Mucosa of rectum (tissue), 2 donors: Measurements from ENCODE around the gene SEMA6A.

Experiments used
- H3K27ac ChIP-seq, 2 donors: one replicate each; pipeline ENCODE4 v1.7.0; 2013; ENCODE audit warnings: inconsistent platforms in 2 of 2, low read depth in 2 of 2, low read length in 2 of 2
- H3K27me3 ChIP-seq, 2 donors: one replicate each; pipeline ENCODE4 v1.7.0; 2013; ENCODE audit warnings: low read length in 2 of 2; ENCODE audit not compliant: control insufficient read depth in 2 of 2, insufficient read depth in 2 of 2
- H3K36me3 ChIP-seq, 2 donors: one replicate each; pipeline ENCODE4 v1.7.0; 2013; ENCODE audit warnings: low read length in 2 of 2; ENCODE audit not compliant: control insufficient read depth in 2 of 2, insufficient read depth in 2 of 2
- H3K4me1 ChIP-seq, 2 donors: one replicate each; pipeline ENCODE4 v1.7.0; 2013; ENCODE audit warnings: low read length in 2 of 2, mild to moderate bottlenecking in 1 of 2; ENCODE audit not compliant: control insufficient read depth in 2 of 2, insufficient read depth in 2 of 2
- H3K4me3 ChIP-seq, 2 donors: one replicate each; pipeline ENCODE4 v1.7.0; 2013; ENCODE audit warnings: low read length in 2 of 2
- H3K9ac ChIP-seq, 2 donors: one replicate each; pipeline ENCODE4 v1.7.0; 2013; ENCODE audit warnings: low read length in 2 of 2, low read depth in 1 of 2, mild to moderate bottlenecking in 1 of 2
- H3K9me3 ChIP-seq, 2 donors: one replicate each; pipeline ENCODE4 v1.7.0; 2013; ENCODE audit warnings: low read length in 2 of 2; ENCODE audit not compliant: control insufficient read depth in 2 of 2
- donor health status: healthy.
- donor health status: Normal muscosa, but diverticular disease.

SEMA6A gene

DNA sequence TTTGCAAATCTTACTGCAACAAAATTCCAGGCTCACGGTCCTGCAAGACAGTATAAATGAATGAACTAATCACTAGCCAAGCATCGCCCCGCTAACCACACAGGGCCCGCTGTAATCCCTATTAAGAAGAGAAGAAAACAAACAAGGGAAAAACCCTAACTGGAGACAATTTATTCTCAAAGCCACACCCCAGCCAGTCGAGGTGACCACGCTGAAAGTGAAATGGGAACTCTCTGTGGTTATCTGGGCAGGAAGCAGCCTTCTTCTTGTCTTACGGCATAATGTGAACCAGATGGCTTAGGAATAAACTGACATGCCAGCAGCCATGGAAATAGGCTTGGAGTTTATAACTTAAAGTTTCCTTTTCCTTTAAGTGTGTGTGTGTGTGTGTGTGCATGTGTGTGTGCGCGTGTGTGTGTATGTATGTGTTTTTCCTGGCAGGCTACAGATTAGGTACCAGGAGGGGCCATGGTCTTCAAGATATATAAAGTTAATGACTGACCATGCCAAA, 120.2 kb downstream of the SEMA6A start:
- H3K9me3 ChIP-seq, result no peaks in the 10 kb centered on the region
- no peaks in the 10 kb centered on the region for H3K27me3 ChIP-seq
- no peaks in the 10 kb centered on the region for H3K4me1 ChIP-seq
- H3K4me3 ChIP-seq, result no peak overlapping the region
- H3K9ac ChIP-seq, result no peak overlapping the region
- H3K27ac ChIP-seq, result no peak overlapping the region
- H3K36me3 ChIP-seq, result peaks cover 13 to 21% of the 10 kb centered on the region in 2 donors

DNA sequence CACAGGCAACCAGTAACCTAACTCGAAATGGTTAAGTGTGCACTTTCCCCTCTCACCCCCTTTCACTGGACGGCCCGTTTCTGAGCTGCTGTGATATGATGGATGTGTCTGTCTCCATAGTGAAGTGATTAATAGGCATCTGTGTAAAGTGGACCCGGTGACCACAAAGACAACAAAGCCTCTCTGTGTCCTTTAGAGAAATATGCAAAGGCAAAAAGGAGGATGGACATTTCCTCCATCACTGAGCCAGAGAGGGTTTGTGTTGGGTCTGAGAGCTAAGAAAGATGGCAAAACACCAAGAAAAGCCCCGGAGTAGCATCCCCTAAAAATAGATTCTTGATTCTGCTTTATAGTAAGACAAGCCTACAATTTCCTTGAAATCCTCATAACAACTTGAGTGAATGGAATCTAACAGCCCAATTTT, 120.6 kb downstream of the SEMA6A start:
- peaks cover 13 to 22% of the 10 kb centered on the region in 2 donors for H3K36me3 ChIP-seq
- no peak overlapping the region for H3K27ac ChIP-seq
- no peaks in the 10 kb centered on the region for H3K9me3 ChIP-seq
- H3K4me3 ChIP-seq, result no peak overlapping the region
- H3K27me3 ChIP-seq, result no peaks in the 10 kb centered on the region
- H3K9ac ChIP-seq, result no peak overlapping the region
- H3K4me1 ChIP-seq, result no peaks in the 10 kb centered on the region

- Histone ChIP-seq H3K4me3 (no peak overlapping the region), H3K27ac (no peak overlapping the region), H3K9ac (no peak overlapping the region)
Measured at GRCh38 chr5:116452774-116453368, 121.8 kb downstream of the SEMA6A start.

DNA sequence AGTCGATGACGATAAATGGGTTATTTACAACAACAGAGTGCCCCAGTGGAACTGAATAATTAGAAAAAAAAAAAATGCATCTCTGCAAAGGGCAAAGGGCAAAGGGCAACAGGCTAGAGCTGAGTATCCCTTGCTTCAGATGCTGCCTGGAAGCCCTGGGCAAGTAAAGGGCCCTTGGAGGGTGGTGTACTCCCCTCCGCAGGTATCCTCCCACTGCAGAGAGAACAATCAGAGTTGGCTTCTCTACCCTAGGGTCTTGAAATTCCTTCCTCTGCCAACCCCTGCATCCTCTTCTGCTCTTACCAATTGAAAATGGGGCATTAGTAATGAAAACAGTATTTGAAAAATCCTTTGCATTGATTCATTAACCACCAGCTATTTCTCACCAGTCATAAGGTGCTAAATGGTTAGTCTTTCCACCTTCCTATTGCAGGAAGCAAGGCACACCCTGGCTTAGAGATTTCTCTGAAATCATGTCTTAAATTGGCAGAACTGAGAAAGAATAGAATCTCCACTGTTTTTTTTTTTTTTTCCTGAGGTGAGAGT, 122.6 kb downstream of the SEMA6A start:
- Histone ChIP-seq H3K9ac (no peak overlapping the region), H3K27ac (no peak overlapping the region), H3K4me1 (no peaks in the 10 kb centered on the region), H3K27me3 (no peaks in the 10 kb centered on the region), H3K36me3 (peaks cover 18 to 24% of the 10 kb centered on the region in 2 donors), H3K4me3 (no peak overlapping the region), H3K9me3 (no peaks in the 10 kb centered on the region)

More at GRCh38 chr5:116452774-116453368, 121.8 kb downstream of the SEMA6A start:
- no peaks in the 10 kb centered on the region for H3K27me3 ChIP-seq
- H3K9me3 ChIP-seq, result no peaks in the 10 kb centered on the region
- no peaks in the 10 kb centered on the region for H3K4me1 ChIP-seq
- H3K36me3 ChIP-seq, result peaks cover 13 to 21% of the 10 kb centered on the region in 2 donors

DNA sequence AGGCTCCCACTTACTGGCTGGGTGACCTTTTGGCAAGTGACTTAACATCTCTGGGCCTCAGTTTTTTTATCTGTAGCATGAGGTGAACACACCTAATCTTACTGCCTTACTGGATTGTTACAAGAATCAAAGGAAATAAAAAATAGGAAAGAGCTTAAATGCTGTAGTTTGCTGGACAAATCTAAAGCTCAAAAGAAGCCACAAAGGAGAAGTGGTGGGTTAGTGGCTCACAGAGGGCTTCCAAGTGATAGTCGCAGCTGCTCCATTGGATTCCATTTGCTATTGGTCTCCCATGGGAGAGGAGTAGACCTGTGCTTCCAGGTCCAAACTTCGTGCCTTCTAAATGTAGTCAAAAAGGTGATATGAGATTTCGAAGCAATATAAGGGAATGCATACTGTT, 123.6 kb downstream of the SEMA6A start:
- H3K27me3 ChIP-seq, result no peaks in the 10 kb centered on the region
- no peak overlapping the region for H3K9ac ChIP-seq
- no peak overlapping the region for H3K4me3 ChIP-seq
- H3K27ac ChIP-seq, result no peak overlapping the region
- no peaks in the 10 kb centered on the region for H3K9me3 ChIP-seq
- no peaks in the 10 kb centered on the region for H3K4me1 ChIP-seq
- peaks cover 22 to 27% of the 10 kb centered on the region in 2 donors for H3K36me3 ChIP-seq

DNA sequence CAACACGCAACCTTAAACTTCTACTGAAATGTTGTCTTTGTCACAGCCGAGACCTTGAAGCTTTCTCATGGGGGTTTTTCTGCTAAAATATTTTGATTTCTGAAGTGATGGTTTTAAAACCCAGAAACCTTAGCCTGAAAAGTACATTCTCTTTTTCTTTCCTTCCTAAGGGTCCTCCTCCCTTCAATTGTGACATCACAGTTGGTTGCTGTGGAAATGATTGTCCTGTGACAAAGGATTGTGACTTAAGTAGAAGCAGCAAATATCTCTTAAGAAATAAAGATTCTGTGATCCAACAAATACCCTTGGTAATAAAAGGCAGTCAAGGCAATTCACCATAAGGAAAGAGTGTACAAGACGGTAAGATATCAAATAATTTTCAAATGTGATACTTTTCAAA, 125.2 kb downstream of the SEMA6A start:
- no peak overlapping the region for H3K27ac ChIP-seq

GRCh38 chr5:116448870-116449427, 125.7 kb downstream of the SEMA6A start:
- no peak overlapping the region for H3K9ac ChIP-seq
- no peaks in the 10 kb centered on the region for H3K4me1 ChIP-seq
- H3K36me3 ChIP-seq, result peaks cover 22 to 28% of the 10 kb centered on the region in 2 donors
- no peaks in the 10 kb centered on the region for H3K27me3 ChIP-seq
- no peak overlapping the region for H3K27ac ChIP-seq
- no peak overlapping the region for H3K4me3 ChIP-seq
- no peaks in the 10 kb centered on the region for H3K9me3 ChIP-seq

More for the DNA sequence above, 125.2 kb downstream of the SEMA6A start:
- Histone ChIP-seq H3K27me3 (no peaks in the 10 kb centered on the region), H3K4me1 (no peaks in the 10 kb centered on the region), H3K4me3 (no peak overlapping the region), H3K36me3 (peaks cover 24 to 28% of the 10 kb centered on the region in 2 donors), H3K9me3 (no peaks in the 10 kb centered on the region), H3K9ac (no peak overlapping the region)

- H3K9ac ChIP-seq, result no peak overlapping the region
Measured at GRCh38 chr5:116448450-116448849, 126.2 kb downstream of the SEMA6A start.

GRCh38 chr5:116446356-116447005, 128.1 kb downstream of the SEMA6A start:
- Histone ChIP-seq H3K27me3 (no peaks in the 10 kb centered on the region), H3K9ac (no peak overlapping the region), H3K9me3 (no peaks in the 10 kb centered on the region), H3K4me3 (no peak overlapping the region), H3K36me3 (peaks cover 22 to 28% of the 10 kb centered on the region in 2 donors), H3K4me1 (peaks cover 0 to 4% of the 10 kb centered on the region in 2 donors), H3K27ac (no peak overlapping the region)

More at GRCh38 chr5:116448450-116448849, 126.2 kb downstream of the SEMA6A start:
- Histone ChIP-seq H3K4me1 (no peaks in the 10 kb centered on the region), H3K36me3 (peaks cover 22 to 28% of the 10 kb centered on the region in 2 donors), H3K9me3 (no peaks in the 10 kb centered on the region), H3K4me3 (no peak overlapping the region), H3K27ac (no peak overlapping the region), H3K27me3 (no peaks in the 10 kb centered on the region)

- Histone ChIP-seq H3K36me3 (peaks cover 20 to 28% of the 10 kb centered on the region in 2 donors), H3K4me3 (no peak overlapping the region), H3K4me1 (peaks cover 0 to 4% of the 10 kb centered on the region in 2 donors), H3K9me3 (no peaks in the 10 kb centered on the region), H3K9ac (no peak overlapping the region), H3K27ac (no peak overlapping the region), H3K27me3 (no peaks in the 10 kb centered on the region)
Measured at GRCh38 chr5:116445311-116445710, 129.3 kb downstream of the SEMA6A start.
